GM18873 (cell line): ENCODE results near the gene ARHGEF7.
"Not testable (repeated sequence)": the region's sequence is repeated elsewhere in the genome, so short reads cannot be mapped to it uniquely, and the experiment has no call there.

ENCODE experiments used
- ATAC-seq: cut with Tn5 transposase; IDR thresholded peaks from one replicate; pipeline ENCODE4 v1.9.1; 2021; ENCODE audit warnings: mild to moderate bottlenecking, moderate library complexity, moderate number of reproducible peaks; ENCODE audit not compliant: unreplicated experiment, low FRiP score

Gene ARHGEF7

GRCh38 chr13:111245576-111246384, 130.7 kb downstream of the ARHGEF7 start:
- no peak for ATAC-seq

DNA sequence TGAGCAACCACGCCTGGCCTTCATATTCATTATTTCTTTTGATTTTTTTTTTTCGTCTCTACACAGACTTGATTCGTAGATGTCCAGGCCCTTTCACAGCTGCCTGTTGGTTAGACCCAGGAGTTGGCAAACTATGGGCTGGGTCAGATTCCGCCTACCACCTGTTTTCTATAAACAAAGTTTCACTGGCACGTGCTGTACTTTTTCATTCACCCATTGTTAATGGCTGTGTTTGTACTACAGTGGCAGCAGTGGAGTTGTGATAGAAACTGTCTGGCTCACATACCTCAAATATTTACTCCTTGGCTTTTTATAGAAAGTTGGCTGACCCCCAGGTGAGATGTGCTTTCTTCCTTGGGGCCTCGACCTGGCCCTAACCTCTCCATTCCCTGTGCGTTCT, 132.4 kb downstream of the ARHGEF7 start:
- ATAC-seq, result no peak

DNA sequence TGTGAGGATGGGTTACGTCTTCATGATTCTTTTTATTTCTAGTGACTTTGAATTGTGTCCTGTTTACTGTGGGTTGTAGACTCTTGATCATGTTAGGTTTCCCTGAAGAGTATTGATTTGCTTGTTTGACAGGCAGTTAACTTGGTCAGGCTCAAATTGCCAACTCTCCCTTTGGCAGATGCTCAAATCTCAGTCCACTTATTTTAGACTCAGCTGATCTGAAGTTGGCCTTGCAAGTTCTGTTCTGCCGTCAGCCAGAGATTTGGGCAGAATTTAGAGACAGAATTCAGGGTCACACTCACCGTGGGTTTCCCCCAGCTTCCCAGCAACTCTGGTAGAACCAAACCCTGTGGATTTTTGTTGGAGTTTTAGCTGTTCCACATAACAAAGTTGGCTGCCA, 133.7 kb downstream of the ARHGEF7 start:
- ATAC-seq, result no peak

- no peak for ATAC-seq
Measured at GRCh38 chr13:111249637-111250360, 134.7 kb downstream of the ARHGEF7 start.

DNA sequence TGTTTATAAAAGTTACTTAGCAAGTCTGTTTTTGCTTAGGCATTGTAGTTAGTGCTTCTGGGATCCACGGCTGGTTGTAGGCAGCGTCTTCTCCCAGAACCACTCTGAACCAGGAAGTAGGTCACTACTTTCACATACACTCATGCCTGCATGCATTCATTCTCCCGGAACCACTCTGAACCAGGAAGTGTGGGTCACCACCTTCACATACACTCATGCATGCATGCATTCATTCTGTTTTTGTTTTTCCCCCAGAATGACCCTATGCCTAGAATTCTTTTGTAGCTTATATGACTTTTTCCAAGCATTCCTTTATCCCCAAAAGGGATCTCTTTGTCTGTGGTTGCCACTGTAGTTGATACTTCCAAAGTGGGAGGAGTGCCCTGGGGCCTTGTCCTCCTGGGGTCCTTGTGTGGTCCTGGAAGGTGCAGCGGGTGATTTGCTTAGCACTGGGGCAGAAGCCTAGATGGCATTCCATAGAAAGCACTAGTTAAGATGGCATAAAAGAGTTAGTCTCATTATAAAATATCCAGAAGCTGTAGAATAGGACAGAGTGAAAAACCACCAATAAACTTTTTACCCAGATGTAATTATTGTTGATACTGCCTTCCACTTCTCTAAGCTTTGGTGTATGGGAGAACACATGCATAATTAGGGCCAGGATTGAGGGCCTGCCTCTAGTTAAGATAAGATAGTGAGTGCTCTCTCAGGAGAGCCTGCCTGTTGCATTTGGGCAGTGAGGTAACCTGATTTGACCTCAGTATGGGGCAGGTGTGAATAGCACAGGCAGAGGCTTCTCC, 136.7 kb downstream of the ARHGEF7 start:
- ATAC-seq, result no peak

DNA sequence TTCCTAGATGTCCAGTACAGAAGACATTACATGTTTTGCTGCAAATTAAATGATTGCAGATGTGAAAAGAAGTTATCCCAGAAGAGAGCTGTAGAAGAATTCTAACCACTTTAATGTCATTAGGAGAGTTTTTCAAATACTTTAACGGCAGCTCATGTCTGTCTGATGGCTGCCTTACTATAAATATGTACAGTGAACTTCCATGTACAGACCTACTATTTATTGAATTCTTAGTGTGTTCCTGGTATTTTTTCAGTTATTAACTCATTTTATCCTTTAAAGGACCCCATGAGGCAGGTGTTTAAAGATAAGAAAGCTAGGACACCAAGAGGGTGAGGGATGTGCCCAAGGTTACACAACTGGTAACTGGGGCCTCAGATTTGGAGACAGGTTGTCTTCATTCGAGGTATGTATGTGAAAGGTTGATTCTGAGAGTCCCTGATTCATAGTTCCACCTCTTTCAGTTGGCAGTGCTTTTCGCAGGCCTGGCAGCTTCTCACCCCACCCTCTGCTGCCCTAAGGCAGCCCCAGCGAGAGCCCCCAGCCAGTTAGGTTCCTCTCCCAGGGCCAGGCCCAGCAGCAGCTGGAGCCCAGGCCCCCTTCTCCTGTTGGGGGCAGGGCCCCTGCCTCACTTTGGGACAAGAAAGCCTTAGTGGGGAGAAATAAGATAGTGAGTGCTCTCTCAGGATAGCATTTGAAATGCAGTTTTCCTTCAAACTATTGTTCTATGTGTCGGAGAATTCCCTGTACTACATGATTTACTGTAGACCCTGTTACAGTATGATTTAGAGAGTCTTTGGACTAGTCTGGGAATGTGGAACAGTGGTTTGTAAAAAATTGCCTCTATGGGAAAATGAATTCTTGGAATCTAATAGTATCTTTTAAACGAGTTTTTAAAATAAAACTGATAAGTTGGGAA, 137.6 kb downstream of the ARHGEF7 start:
- ATAC-seq, result no peak

DNA sequence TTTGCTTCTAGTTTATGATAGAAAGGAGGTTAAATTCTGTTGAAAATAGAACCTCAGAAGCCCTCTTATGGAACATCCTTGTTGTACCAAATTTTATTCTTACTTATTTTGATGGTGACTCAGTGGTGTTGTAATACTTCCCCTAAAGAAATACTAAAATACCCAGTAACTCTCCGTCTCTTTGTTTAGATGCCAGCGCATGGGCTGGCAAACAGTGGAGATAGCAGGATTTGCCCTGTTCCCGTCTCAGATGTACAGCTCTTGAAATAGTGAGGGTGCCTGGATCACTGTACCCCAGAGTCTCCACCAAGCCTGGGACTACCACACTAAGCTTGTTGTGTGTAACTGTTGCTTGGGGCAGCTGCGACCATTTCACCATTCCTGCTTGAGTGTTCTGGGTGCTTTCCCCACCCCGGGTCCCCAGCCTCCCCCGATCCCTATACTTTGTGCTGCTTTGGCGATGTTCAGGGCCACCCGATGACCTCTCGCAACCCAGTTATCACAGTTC, 138.3 kb downstream of the ARHGEF7 start:
- ATAC-seq, result no peak

GRCh38 chr13:111255228-111255790, 140.2 kb downstream of the ARHGEF7 start:
- no peak for ATAC-seq

DNA sequence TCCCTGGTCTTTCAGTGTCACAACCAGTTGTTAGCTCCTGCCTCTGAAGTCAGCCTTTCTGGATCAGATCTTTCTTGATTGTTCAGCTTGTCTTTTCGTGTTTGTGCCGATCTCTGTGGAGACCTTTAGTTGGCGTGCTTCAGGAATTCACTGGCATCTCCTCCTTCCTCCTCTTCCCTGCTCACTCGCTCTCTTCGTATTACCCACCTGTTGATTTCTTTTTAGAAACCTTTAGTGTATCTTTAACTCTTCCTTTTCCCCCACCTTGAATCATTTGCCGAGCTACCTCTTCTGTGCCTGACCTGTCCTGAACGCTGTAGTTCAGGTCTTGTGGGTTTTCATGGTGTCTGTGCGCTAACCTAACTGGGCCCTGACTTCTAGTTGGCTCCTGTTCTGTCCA, 141.3 kb downstream of the ARHGEF7 start:
- ATAC-seq, result no peak

DNA sequence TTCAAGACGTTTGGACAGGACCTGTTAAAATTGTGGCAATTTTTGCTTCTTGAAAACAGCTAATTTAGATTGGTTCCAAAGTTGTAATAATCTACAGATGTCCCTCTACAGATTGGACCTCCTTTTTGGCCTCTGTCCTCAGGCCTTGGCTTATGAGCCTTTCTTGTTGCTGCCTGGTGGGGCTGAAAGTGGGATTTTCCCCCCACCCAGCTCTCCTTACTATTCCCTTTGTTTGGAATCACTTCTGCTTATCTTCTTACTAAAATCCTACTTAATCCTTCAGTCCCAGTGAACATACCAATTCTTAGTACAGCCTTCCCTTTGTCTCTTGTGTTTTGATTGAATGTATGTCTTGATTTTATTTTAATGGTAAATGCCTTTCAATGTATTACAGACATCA, 141.8 kb downstream of the ARHGEF7 start:
- ATAC-seq, result no peak

- not testable (repeated sequence) for ATAC-seq
Measured at GRCh38 chr13:111257899-111258298, 142.8 kb downstream of the ARHGEF7 start.

DNA sequence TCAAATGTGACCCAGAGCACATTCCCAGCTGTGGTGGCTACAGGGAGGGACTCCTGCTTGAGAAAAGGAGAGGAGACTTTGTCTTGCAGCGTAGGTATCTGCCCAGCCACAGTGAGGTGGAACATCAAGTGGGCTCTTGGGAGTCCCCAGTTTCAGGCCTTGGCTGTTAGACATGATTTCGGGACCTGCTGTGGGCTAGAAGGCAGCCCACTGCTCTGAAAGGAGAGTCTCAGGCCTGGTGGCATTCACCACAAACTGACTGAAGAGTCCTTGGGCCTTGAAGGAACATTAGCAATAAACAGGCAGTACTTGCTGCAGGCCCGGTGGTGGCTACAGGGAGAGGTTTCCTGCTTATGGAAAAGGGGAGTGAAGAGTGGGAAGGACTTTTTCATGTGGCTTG, 143.5 kb downstream of the ARHGEF7 start:
- ATAC-seq, result no peak

DNA sequence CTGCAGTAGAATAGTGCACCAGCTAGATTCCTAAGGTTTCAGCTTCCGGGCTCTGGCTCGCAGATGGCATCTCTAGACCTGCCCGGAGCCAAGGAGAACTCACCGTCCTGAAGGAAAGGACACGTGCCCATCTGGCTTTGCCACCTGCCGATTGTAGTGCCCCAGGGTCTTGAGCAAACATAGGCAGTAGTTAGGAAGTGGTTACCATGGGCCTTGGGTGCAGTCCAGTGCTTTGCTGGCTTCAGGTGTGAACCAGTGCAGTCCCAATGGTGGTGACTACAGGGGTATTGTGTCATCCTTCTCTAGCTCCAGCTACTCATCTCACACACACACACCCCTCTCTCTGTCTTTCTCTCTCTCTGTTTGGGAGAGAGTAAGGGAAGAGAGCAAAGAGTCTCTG, 143.9 kb downstream of the ARHGEF7 start:
- no peak for ATAC-seq

GRCh38 chr13:111261326-111261725, 146.2 kb downstream of the ARHGEF7 start:
- no peak for ATAC-seq

GRCh38 chr13:111262281-111262680, 147.2 kb downstream of the ARHGEF7 start:
- no peak for ATAC-seq

- ATAC-seq, result no peak
Measured at GRCh38 chr13:111262715-111263114, 147.6 kb downstream of the ARHGEF7 start.

DNA sequence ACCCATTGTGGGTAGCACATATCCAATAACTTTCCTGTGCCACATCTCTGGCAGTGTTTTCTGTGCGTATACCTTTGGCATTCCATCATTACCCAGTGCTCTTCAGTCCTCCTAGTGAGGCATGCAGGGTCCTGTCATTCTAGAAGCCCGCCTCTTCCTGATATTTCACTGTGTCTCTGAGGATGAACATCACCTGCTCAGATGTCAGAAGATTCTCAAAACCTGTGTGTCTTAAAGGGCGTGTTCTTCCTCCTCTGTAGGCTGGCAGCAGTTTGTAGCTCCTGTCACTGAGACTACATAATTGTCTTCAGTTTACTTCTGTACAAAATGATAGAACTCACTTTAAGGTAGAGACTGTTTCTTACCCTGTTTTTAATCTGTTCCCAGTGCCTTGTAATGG, 148.5 kb downstream of the ARHGEF7 start:
- ATAC-seq, result no peak

GRCh38 chr13:111265006-111265700, 150.0 kb downstream of the ARHGEF7 start:
- ATAC-seq, result no peak

- ATAC-seq, result no peak
Measured at GRCh38 chr13:111265701-111266035, 150.6 kb downstream of the ARHGEF7 start.
